Heart left ventricle (tissue), 16 donors: Measurements from ENCODE around the gene CNGB1. TPM values are rescaled to one million over a fixed set of nuclear protein-coding genes. Genes with fewer than 3 reads are reported as not detected.
"Not testable (repeated sequence)": the region's sequence is repeated elsewhere in the genome, so short reads cannot be mapped to it uniquely, and the experiment has no call there.

Experiments
- ATAC-seq, 4 donors: fragments of 200-7000 bp; cut with Tn5 transposase; one replicate each; pipeline ENCODE4 v1.9.1; 2020 to 2022; ENCODE audit warnings: moderate library complexity in 4 of 4, mild to moderate bottlenecking in 3 of 4, moderate number of reproducible peaks in 1 of 4
- DNase-seq, 5 donors: peaks; one replicate each; pipeline ENCODE4 v3.0.0-alpha.2; 2020
- H3K27ac ChIP-seq, 12 donors: fragments of 200-600 bp; sonication (generic) in 4 of 12; one replicate each; pipeline versions ENCODE4 v1.5.0 to v1.8.0; 2016 to 2022; ENCODE audit warnings: mild to moderate bottlenecking in 2 of 12
- H3K27me3 ChIP-seq, 9 donors: fragments of 200-600 bp; sonication (generic) in 2 of 9; one replicate each; pipeline versions ENCODE4 v1.5.1 to v1.8.0; 2016 to 2022; ENCODE audit warnings: mild to moderate bottlenecking in 3 of 9
- H3K36me3 ChIP-seq, 9 donors: fragments of 200-600 bp; sonication (generic) in 2 of 9; one replicate each; pipeline versions ENCODE4 v1.5.0 to v1.8.0; 2018 to 2022; ENCODE audit warnings: mild to moderate bottlenecking in 2 of 9
- H3K4me1 ChIP-seq, 12 donors: fragments of 200-600 bp; sonication (generic) in 4 of 12; one replicate each; pipeline versions ENCODE4 v1.5.0 to v1.8.0; 2016 to 2022; ENCODE audit warnings: mild to moderate bottlenecking in 3 of 12
- H3K4me3 ChIP-seq, 12 donors: fragments of 200-600 bp; sonication (generic) in 4 of 12; one replicate each; pipeline versions ENCODE4 v1.5.0 to v1.8.0; 2017 to 2022; ENCODE audit warnings: mild to moderate bottlenecking in 9 of 12, moderate library complexity in 4 of 12
- H3K9me3 ChIP-seq, 12 donors: fragments of 200-600 bp; sonication (generic) in 4 of 12; one replicate each; pipeline versions ENCODE4 v1.5.0 to v1.8.0; 2016 to 2022; ENCODE audit warnings: mild to moderate bottlenecking in 1 of 12
- POLR2A ChIP-seq, 2 donors: fragments of 450-650 bp; IDR thresholded peaks; one replicate each; pipeline ENCODE4 v1.6.1; 2017; ENCODE audit warnings: antibody characterized with exemption in 2 of 2, mild to moderate bottlenecking in 2 of 2, moderate library complexity in 2 of 2
- WGBS, 4 donors: extraction: QIAGEN DNeasy Blood & Tissue Kit in 2 of 4; methylation state at CpG; one replicate each; pipeline versions ENCODE4 v1.1.5 to v1.1.7; 2013 to 2018; 5-methylcytosine and 5-hydroxymethylcytosine counted together
- intact Hi-C, 10 donors: fragments of 100-400 bp; cut with DNase I; formaldehyde crosslinking; loops; one replicate each; pipeline versions ENCODE4 v1.11.1 to v1.14.2; 2022
- polyA plus RNA-seq, 2 donors: library from polyadenylated mRNA; stranded (reverse); fragments of 200-250 nt; gene quantifications; one replicate each; pipeline ENCODE4 v1.2.3, GENCODE V29; 2013
- total RNA-seq, 9 donors: library from RNA; depleted of rRNA in 2 of 9; stranded (reverse); fragments of >200 nt in 2 of 9; fragmentation: NEBNext Ultra II Directional in 3 of 9; extraction: Animal tissue kit (Norgen Biotek cat#: 25700) in 3 of 9; gene quantifications; one replicate each; pipeline versions ENCODE4 v1.1.0 to v1.2.4, GENCODE V29; 2016 to 2023
- TF ChIP-seq, protein P1 (sequence below), 12 donors: fragments of 200-600 bp; sonication (generic) in 4 of 12; IDR thresholded peaks; one replicate each; pipeline versions ENCODE4 v1.5.0 to v1.8.0; 2018 to 2022; ENCODE audit warnings: antibody characterized with exemption in 12 of 12, mild to moderate bottlenecking in 5 of 12
- donor health status: ischemic (EF 13 %, LVEDD 7.1; RV severe dilation, severe dysfunction).
- donor health status: healthy with polysubstance abuse.
- donor health status: DM: no; HTN: yes; CAD: no.
- donor health status: DM: no; HTN: no; CAD: no.
- donor health status: ischemic (EF 25% LVEDD 6.9; RV normal size, moderate dysfunction).
- donor health status: ischemic (EF 25% LVEDD 5.7; RV mildly dilated, moderate dysfunction).
- donor health status: healthy.
- donor health status: DM: yes; HTN: yes; CAD: no.
- donor health status: ischemic (EF 35%, LVEDD 5.7; RV mildly dilated, moderate dysfunction).
- donor health status: nonischemic (EF 11% LVEDD 7.7; RV severe dilation, severe dysfunction).
- donor health status: DM: yes; HTN: yes; CAD: no.
- donor health status: PGD.
- donor health status: ischemic (EF 29% LVEDD 5.4; RV normal size, mild dysfunction).
- donor health status: nonischemic (EF 23%, LVEDD 6.1; RV moderate dilation, normal function).

CNGB1 gene
- total and polyA plus RNA-seq, 11 donors: not detected

DNA sequence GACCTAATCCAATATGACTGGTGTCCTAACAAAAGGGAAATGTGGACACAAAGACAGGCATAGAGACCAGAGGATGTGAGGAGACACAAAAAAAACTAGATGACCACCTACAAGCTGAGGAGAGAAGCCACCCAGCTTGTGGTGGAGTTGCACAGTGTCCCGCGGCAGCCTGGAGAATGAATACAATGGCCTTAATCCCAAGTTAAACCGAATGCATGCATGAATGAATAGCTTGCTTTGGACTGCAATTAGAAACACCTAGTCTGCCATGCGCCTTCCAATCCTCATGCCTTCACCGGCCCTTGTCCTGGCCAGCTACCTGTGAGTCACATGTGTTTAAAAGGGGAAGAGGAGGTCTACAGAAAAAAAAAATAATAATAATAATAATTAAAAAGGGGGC is 72.0 kb downstream of the CNGB1 start:
- Histone ChIP-seq H3K27ac (no peak overlapping the region), H3K9me3 (no peaks in the 10 kb centered on the region), H3K27me3 (peaks cover 0 to 22% (median 5%) of the 10 kb centered on the region in 9 donors), H3K4me1 (peaks cover 0 to 25% (median 0%) of the 10 kb centered on the region in 12 donors), H3K4me3 (no peak overlapping the region), H3K36me3 (no peaks in the 10 kb centered on the region)
- intact Hi-C loops: loop anchor here in 9 of 10 donors (1.0 to 10.0 kb wide), 6 partner anchors 100 to 324 kb away; partner anchors contain the start of genes USB1 (in 5 of the 9), ZNF319 (in 5 of the 9) and CFAP20 (in 1 of the 9)
- WGBS, 4 donors: 63 to 76% (median 72%) methylated on average over 5 of the region's 5 CpGs
- ATAC-seq (no peak), DNase-seq (no peak)
- TF ChIP-seq, protein P1, sequence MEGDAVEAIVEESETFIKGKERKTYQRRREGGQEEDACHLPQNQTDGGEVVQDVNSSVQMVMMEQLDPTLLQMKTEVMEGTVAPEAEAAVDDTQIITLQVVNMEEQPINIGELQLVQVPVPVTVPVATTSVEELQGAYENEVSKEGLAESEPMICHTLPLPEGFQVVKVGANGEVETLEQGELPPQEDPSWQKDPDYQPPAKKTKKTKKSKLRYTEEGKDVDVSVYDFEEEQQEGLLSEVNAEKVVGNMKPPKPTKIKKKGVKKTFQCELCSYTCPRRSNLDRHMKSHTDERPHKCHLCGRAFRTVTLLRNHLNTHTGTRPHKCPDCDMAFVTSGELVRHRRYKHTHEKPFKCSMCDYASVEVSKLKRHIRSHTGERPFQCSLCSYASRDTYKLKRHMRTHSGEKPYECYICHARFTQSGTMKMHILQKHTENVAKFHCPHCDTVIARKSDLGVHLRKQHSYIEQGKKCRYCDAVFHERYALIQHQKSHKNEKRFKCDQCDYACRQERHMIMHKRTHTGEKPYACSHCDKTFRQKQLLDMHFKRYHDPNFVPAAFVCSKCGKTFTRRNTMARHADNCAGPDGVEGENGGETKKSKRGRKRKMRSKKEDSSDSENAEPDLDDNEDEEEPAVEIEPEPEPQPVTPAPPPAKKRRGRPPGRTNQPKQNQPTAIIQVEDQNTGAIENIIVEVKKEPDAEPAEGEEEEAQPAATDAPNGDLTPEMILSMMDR (IDR thresholded peaks at IDR 0.05): no peak
- no peak for TF ChIP-seq POLR2A (IDR thresholded peaks at IDR 0.05)

- DNase-seq: no peak
- no peak overlapping the region for H3K27ac ChIP-seq
- no peak for ATAC-seq
- intact Hi-C loops: loop anchor here in 8 of 10 donors (2.0 to 10.0 kb wide), 5 partner anchors 101 to 323 kb away; partner anchors contain the start of genes USB1 (in 5 of the 8), ZNF319 (in 5 of the 8) and CFAP20 (in 1 of the 8)
- H3K4me1 ChIP-seq: peaks cover 0 to 35% (median 0%) of the 10 kb centered on the region in 12 donors
- no peaks in the 10 kb centered on the region for H3K9me3 ChIP-seq
- WGBS, 4 donors: 72 to 77% (median 74%) methylated on average over 4 of the region's 4 CpGs
- peaks cover 0 to 13% (median 2%) of the 10 kb centered on the region in 9 donors for H3K27me3 ChIP-seq
- no peak overlapping the region for H3K4me3 ChIP-seq
- no peaks in the 10 kb centered on the region for H3K36me3 ChIP-seq
- TF ChIP-seq, protein P1 (IDR thresholded peaks at IDR 0.05): no peak
- no peak for TF ChIP-seq POLR2A (IDR thresholded peaks at IDR 0.05)
These were observed 72.9 kb downstream of the CNGB1 start for GRCh38 chr16:57897996-57898395.

DNA sequence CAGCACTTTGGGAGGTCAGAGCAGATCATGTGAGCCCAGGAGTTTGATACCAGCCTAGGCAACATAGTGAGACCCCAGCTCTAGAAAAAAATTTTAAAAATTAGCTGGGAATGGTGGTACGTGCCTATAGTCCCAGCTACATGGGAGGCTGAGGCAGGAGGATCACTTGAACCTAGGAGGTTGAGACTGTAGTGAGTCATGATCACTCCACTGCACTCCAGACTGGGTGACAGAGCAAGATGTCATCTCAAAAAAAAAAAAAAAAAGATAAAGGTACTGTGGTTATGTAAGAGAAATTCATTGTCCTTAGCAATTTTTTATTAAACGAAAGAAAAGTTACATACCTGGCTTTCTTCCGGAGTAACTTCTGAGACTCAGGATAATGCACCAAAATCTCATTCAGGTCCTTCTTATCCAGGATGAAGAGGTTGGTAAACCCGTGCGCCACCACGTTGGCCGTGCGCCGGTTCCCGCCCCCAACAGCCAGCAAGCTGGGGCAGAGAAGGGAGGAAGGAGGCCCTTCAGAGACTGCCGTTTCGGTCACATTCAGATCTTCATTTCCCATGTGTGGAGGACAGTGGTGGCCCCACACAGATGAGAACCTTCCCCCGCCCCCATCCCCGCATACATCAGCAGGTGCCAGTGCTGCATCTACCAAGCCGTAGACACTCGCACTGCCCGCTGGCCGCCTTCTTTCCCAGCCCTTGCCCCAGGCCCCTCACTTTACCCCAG is 73.7 kb downstream of the CNGB1 start:
- H3K36me3 ChIP-seq: no peaks in the 10 kb centered on the region
- no peak for ATAC-seq
- no peak overlapping the region for H3K4me3 ChIP-seq
- no peak for TF ChIP-seq POLR2A (IDR thresholded peaks at IDR 0.05)
- TF ChIP-seq, protein P1 (IDR thresholded peaks at IDR 0.05): no peak
- H3K9me3 ChIP-seq: no peaks in the 10 kb centered on the region
- intact Hi-C loops: loop anchor here in 2 of 10 donors (10.0 kb wide), 2 partner anchors 228 to 322 kb away; partner anchors contain the start of gene CFAP20 (in 1 of the 2)
- 76 to 79% (median 77%) methylated on average over 17 to 18 of the region's 18 CpGs for WGBS, 4 donors
- no peak for DNase-seq
- H3K4me1 ChIP-seq: peaks cover 0 to 43% (median 0%) of the 10 kb centered on the region in 12 donors
- peaks cover 0 to 7% (median 0%) of the 10 kb centered on the region in 9 donors for H3K27me3 ChIP-seq
- no peak overlapping the region for H3K27ac ChIP-seq

- Histone ChIP-seq H3K4me1 (peaks cover 0 to 60% (median 0%) of the 10 kb centered on the region in 12 donors), H3K27ac (peak overlapping the region in 1 of 12 donors; percentile 95)
- DNase-seq, ATAC-seq, H3K9me3 ChIP-seq, H3K27me3 ChIP-seq, H3K4me3 ChIP-seq, H3K36me3 ChIP-seq: not testable (repeated sequence)
- WGBS, 4 donors: 91 to 97% (median 94%) methylated on average over 3 of the region's 3 CpGs
- intact Hi-C loops: loop anchor here in 2 of 10 donors (10.0 kb wide), 2 partner anchors 230 to 320 kb away; partner anchors contain the start of gene CFAP20 (in 1 of the 2)
These were observed 75.8 kb downstream of the CNGB1 start for GRCh38 chr16:57895081-57895547.
